ENCODE results near the gene MID1.

DNA sequence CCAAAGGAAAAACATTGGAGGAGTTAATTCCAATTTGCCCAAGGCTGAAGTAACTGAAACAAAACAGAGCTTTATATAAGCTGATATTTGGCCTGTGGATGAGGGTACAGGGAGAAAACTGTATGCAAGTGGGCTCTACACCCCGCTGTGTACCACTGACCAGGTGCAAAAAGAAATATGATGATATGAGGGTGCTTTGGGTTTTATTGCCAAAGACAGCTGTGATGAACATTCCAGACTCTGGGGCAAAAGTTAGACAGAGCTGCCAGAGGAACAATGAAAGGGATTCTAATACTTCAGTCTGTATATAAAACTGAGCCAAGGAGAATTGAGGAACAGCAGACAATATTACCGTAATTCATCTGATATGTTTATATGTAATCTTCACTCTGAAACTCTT is 117.4 kb downstream of the MID1 start:
- TF ChIP-seq POLR2A (IDR thresholded peaks at IDR 0.05) (no peak), POLR2AphosphoS5 (IDR thresholded peaks at IDR 0.05) (no peak)
- TF ChIP-seq, protein P1, sequence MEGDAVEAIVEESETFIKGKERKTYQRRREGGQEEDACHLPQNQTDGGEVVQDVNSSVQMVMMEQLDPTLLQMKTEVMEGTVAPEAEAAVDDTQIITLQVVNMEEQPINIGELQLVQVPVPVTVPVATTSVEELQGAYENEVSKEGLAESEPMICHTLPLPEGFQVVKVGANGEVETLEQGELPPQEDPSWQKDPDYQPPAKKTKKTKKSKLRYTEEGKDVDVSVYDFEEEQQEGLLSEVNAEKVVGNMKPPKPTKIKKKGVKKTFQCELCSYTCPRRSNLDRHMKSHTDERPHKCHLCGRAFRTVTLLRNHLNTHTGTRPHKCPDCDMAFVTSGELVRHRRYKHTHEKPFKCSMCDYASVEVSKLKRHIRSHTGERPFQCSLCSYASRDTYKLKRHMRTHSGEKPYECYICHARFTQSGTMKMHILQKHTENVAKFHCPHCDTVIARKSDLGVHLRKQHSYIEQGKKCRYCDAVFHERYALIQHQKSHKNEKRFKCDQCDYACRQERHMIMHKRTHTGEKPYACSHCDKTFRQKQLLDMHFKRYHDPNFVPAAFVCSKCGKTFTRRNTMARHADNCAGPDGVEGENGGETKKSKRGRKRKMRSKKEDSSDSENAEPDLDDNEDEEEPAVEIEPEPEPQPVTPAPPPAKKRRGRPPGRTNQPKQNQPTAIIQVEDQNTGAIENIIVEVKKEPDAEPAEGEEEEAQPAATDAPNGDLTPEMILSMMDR (IDR thresholded peaks at IDR 0.05) = no peak

All from prostate gland (tissue), 2 donors.